Stimulated activated CD8-positive, alpha-beta memory T cell treated with anti-CD3 and anti-CD28 coated beads, Interleukin-15, amount 100 ng/mL, for 24 hours (primary cell): ENCODE measurements around the gene ISOC1.

ENCODE experiments used
- DNase-seq: peaks from one replicate; pipeline ENCODE4 v3.0.0-alpha.2; 2020; ENCODE audit warnings: low read depth

ISOC1 gene

GRCh38 chr5:129094087-129094923 lies at the start of gene ISOC1:
Gene ISOC1 (plus strand): TSS chr5:129094749. CDS start chr5:129094767, 18 bp downstream.
- DNase-seq = peak; percentile 90

DNA sequence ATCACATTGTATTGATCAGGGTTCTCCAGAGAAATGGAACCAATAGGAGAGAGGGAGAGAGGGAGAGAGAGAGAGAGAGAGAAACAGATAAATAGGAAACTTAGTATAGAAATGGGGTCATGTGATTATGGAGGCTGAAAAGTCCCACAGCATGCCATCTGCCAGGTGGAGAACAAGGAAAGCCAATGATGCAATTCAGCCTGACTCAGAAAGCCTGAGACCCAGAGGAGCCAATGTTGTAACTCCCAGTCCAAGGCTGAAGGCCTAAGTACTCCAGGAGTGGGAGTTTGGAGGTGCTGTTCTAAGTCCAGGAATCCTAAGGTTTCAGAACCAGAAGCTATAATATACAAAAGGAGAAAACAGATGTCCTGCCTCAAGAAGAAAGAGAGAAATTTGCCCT lies 48.4 kb upstream of the ISOC1 start:
- DNase-seq = no peak

- DNase-seq = no peak
These were observed 46.0 kb upstream of the ISOC1 start for GRCh38 chr5:129048509-129048908.

DNA sequence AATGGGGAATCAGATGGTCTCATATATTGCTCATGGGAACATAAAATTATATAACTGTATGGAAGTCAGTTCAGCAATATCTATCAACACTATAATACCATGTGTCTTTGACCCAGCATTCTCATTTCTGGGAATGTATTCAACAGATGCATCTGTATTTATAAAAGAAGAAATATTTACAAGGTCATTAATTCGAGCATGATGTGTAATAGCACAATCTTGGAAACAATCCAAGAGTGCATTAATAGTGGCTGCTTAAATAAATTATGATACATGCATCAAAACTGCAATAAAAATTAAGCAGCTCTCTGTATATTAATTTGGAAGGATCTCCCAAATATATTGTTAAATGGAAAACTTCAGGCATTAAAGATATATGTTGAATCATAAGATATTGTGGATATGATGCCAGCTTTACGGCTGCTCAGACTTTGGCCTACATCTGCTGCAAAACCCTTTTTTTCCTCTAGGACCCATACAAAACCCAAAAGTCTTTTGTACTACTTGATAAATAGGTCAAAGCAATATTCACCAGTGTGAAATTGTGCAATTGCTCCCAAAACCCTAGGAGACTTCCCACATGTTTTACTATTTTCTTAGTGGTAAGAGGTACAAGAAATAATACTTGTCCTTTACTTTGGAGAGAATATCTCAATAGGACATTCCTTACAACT lies 45.3 kb upstream of the ISOC1 start:
- DNase-seq = no peak

- DNase-seq = no peak
These were observed 43.3 kb upstream of the ISOC1 start for GRCh38 chr5:129051283-129051682.

DNA sequence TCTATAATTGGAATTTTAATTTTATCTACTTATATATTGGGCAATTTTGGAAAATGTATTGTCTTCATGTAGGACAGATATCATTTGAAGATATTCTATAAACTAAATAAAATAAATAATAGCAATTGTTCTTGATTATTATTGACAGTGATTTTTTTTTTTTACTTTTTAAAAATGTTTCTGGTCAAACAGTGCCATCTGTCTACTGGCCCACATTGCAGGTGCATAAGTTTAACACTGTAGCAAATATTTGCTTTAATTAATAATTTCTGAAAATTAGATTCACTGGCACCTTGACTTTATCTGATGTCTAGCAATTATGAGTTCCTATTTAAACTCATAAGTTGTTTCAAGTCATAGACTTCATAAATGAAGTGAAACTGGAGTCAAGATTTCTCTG lies 41.1 kb upstream of the ISOC1 start:
- no peak for DNase-seq

GRCh38 chr5:129057329-129057728 lies 37.2 kb upstream of the ISOC1 start:
- DNase-seq = no peak

DNA sequence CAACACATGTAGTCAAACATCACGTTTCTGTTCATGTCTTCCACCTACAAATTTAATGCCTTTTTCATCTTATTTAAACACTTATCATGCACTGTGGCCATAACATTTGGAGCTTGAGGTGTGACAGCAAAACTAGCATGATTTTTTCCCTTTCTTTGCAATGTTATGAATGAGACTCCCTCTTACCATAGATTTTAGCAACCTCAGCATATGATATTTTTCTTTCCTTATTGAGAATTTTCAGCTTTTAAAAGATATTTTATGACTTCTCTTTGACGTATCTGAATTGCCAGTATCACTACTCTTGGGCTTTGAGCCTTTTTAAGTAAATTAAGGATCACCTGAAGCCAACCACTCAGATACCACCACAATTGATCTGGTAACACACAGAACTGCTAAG lies 32.7 kb upstream of the ISOC1 start:
- DNase-seq = no peak

- DNase-seq = no peak
These were observed 31.0 kb upstream of the ISOC1 start for GRCh38 chr5:129063483-129064113.

DNA sequence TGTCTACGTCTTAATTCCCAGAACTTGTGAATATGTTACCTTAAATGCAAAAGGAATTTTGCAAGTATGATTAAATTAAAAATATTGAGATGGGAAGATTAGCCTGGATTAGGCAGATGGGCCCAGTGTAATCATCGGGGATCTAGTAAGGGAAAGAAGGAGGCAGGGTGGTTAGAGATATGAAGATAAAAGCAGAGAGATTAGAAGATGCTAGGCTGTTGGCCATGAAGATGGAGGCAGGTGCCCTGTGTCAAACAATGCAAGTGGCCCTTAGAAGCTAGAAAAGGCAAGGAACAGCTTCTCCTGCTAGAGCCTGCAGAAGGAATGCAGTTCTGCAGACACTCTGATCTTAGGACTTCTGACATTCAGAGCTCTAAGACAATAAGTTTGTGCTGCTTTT lies 28.8 kb upstream of the ISOC1 start:
- no peak for DNase-seq

- no peak for DNase-seq
These were observed 26.8 kb upstream of the ISOC1 start for GRCh38 chr5:129067745-129068144.

DNA sequence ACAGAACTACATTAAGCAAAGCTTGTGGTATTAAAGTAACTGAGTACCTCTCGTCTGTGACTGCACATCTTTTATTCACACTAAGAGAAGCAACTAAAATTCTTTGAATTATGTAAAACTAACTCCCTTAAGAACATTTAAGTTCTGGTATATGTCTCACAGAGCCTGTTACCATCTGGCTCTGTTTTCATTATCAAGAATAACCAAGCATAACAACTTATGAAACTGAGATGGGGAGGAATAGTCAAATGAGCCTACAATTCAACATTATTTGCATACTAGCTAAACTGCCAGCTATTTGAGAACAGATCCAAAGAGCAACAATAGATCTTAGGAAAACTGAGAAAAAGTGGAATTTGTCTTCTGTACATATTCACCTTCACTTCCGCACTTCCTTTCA lies 25.3 kb upstream of the ISOC1 start:
- DNase-seq = no peak

- no peak for DNase-seq
These were observed 21.4 kb upstream of the ISOC1 start for GRCh38 chr5:129073111-129073510.

DNA sequence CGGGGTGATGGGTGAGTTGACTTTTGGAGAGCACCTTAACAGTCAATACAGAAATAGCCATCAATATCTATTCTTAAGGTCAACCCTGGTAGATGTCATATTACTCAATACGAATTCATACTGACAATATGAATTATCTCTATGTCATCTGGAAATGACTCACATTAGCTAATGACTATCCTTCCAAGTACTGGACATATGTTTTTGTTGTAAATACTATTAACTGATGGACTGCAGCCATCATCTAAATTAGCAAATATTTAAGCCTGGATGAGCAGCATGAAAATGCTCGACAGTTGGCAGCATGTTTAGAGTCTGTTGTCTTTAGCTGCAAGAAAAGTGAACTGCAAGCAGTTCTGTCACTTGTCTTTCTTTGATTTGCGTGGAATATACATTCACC lies 19.6 kb upstream of the ISOC1 start:
- DNase-seq = no peak

GRCh38 chr5:129077433-129078075 lies 17.0 kb upstream of the ISOC1 start:
- no peak for DNase-seq

DNA sequence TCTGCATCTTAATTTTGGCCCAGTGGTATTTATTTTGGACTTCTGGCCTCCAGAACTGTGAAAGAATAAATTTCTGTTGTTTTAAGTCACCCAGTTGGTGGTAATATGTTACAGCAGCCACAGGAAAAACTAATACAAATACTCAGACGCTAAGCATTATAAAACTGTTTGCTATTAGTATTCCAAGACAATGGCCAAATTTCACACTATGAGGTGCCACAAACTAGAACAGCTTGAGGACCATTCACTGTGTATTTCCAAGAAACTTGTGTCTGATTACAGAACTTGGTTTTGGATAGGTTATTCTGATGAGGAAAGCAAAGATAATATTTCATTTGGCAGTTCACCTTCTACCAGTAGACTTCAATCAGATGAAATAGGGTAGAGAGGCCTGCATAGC lies 16.3 kb upstream of the ISOC1 start:
- no peak for DNase-seq

GRCh38 chr5:129078660-129079059 lies 15.9 kb upstream of the ISOC1 start:
- DNase-seq = no peak

DNA sequence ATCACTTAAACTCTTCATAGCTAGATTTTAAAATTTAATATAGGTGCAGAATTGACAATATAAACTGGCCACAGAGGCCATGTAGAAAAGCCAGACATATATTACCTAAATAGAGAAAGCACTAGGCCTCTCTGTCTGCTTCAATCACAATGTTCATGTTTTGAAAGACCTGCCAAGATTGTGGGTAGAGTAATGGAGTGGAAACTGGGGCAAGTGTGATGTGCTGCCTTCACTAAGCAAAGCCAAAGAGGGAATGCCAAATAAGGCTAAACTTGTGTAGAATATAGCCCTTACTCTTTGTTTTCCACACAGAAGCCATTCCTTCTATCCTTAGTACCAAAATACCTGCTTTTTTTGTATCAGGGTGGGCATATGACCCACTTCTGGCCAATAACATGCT lies 15.1 kb upstream of the ISOC1 start:
- no peak for DNase-seq

DNA sequence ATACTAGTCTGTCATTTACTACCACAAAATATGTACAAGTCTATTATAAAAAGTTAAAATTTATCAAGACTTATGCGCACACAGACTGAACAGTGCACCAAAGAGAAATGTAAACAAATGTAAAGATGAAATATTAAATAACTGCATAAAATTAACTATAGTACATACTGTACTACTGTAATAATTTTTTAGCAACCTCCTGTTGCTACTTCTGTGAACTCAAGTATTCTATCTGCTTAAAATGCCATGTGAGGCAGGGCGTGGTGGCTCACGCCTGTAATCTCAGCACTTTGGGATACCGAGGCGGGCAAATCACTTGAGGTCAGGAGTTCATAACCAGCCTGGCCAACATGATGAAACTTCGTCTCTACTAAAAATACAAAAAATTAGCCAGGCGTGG lies 13.8 kb upstream of the ISOC1 start:
- DNase-seq = no peak

GRCh38 chr5:129082225-129083136 lies 12.1 kb upstream of the ISOC1 start:
- DNase-seq = no peak
